ENCODE data around the gene CHST10.

The CHST10 gene

DNA sequence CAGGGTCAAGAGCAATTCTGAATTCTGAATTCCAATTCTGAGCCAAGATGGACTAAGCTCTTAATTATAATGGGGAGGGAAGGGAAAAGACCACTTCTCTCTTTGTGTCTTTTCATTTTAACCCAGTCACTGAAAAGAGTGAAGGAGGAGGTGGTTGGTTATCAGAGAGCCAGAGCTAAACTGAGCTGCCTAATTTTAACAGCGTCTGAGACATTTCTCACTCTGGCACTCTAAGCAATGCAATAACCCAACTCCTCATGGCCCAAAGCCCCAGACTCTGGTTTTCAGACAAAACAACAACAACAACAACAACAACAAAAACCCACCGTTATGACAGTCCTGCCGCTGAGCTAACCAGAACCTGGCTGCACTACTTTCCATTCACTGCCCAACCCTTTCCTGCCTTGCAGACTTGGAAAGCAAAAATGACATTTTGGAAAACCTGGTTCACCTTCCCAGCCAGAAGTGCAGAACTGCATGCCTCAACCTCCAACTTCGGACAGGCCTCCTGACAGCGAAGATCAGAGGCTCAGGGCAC, 1.0 kb downstream of the CHST10 start:
- no peak for DNase-seq (ENCODE audit: low read depth in 2 of 3, low spot score in 2 of 3)

DNA sequence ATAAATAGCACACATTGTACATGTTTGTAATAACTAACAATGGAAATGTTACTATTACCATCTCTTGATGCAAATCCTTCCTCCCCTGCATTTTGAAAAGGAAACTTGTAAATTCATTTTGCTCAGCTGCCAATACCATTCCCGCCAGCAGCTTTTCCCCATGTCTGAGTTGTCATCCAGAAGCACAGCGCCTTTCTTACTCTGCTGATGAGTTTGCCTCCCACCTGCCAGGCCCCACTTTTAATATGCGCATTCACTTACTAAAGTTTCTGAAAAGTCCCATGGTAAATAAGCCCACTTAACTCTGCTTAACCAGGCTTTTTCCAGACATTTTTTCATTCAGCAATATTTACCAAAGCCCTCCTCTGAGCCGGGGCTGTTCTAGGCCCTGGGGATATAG, 3.9 kb downstream of the CHST10 start:
- DNase-seq (ENCODE audit: low read depth in 2 of 3, low spot score in 2 of 3): no peak

DNA sequence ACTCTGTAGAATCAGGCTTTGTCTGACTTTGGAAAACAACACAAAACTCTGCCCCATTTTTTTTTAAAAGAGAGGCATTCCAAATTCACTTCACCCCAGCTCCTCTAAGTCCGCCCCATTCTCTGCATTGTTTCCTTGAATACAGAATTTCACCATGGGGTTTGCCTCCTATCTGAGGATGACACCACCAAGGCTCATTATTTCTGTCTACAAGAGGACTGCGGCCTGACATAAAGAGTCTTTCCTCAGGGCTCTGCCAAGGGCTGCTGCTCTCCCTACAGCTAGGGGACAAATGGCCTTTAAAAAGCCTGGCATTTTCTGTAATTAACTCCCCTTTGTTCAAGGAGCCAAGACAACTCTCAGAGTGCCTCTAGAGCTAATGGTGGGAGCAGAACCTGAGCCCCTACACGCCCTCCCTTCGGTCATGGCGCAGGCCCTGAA, 4.6 kb downstream of the CHST10 start:
- no peak for DNase-seq (ENCODE audit: low read depth in 2 of 3, low spot score in 2 of 3)

DNA sequence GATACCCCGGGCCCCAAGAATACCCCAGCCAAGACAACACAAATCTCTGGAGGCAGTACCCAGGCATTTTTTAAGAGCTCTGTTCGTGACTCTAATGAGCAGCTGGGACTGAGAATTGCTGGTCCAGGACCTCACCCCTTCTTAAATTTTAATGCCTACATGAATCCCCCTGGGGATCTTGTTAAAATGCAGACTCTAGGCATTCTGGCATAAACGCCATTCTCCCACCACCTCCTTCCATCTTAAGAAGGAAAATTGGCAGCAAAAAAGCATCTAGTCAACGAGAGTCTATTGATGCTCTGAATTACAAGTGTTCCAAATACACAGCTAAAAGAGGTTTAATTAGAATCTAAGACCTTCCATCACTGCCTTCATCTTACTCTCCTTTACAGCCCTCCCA, 5.0 kb downstream of the CHST10 start:
- DNase-seq (ENCODE audit: low read depth in 2 of 3, low spot score in 2 of 3): no peak

DNA sequence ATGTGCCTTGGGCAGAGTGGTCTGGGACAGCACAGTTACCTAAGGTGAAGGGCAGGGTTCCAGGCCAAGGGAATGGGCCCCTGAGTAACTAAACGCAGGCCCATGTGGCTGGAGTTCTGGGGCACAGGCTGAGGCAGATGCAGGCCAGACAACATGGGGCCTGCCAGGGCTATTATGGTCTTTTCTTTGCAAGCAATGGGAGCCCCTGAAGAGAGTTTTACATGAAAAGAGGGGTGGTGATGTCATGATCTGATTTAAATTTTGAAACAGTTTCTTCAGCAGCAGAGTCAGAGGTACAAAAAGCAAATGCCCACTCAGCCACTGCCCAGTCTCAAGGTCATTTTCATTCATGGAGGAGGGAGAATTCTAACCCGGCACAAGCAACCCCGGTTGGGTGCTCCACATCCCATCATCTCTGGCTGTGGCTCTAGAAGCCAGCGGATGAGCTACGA, 5.6 kb downstream of the CHST10 start:
- no peak for DNase-seq (ENCODE audit: low read depth in 2 of 3, low spot score in 2 of 3)

DNA sequence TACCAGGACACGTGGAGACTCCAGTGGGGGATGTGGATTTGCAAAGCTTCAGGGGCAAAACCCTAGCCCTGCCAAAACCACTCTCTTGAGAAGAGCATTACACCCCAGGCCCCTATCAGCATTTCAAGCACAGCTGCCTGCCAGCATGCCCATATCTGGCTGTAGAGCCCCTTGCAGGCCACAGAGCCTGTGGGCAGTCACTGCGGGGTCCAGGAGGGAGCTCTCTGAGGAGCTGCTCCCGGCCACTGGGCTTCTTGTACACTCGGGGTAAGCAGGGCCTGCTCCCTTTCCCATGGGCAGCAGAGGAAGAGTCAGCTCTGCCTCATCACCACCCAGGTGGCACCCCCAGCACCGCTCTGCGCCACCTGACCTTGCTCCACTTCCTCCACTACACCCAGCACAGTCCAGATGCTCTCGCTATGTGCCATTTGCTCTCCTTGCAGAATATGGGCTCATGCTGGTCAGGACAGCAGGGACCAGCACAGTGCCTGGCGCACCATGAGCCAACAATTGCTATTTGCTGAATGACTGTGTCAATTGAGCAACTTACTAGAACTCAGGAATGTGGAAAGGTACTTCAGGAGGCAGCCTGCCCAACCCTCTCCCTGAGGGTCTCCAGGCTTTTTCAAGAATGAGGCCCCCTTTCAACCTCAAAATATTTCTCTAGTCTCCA, 7.4 kb downstream of the CHST10 start:
- no peak for DNase-seq (ENCODE audit: low read depth in 2 of 3, low spot score in 2 of 3)

DNA sequence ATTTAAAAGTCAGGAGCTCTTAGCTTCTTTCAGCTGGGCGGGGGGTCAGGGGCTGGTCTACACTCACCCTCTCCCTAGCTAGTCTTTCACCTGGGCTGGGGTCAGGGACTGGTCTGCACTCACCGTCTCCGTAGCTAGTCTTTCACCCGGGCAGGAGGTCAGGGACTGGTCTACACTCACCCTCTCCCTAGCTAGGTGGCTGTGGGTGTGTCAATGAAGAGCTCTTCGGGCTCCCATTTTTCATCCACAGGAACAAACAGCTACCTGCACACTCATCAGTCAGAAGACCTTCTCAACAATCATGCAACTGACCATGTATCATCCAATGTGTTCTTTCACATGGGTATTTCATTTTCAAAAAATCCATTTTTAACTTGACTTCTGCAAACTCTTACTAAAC, 8.0 kb downstream of the CHST10 start:
- no peak for DNase-seq (ENCODE audit: low read depth in 2 of 3, low spot score in 2 of 3)

DNA sequence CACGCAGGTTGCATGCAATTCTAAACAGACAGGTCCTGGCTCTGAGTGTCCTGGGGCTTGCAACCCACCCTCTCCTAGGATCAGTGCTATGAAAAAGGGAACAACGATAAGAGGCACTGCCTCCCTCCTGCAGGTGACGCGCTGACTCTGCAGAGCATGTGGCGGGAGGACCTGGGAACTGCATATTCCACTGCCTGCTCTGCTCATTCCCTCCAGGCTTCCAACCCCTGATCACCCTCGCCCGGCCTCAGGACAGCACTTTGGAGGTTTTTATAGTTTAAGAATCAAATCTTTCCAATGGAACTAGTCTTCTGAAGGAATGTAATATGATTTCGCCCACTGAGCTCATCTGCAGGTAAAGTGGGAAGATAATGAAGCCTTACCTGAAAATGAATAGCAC, 8.5 kb downstream of the CHST10 start:
- no peak for DNase-seq (ENCODE audit: low read depth in 2 of 3, low spot score in 2 of 3)

DNA sequence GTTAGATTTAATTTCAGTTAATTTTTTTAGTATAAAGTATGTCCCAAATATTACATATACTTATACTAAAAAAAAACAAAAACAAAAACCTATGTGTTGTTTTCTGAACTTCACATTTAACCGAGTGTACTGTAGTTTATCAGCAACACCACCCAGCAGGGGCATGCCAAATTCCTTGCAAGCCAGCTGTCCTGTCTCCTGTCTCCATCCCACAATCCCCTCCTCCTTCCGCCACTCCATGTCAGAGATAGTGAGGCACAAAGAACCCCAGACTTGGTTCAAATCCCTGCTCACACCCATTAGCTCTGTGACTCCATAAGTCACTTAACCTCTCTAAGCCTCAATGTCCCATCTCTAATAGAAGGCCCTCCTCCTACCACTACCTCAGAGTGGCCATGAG, 9.4 kb downstream of the CHST10 start:
- no peak for DNase-seq (ENCODE audit: low read depth in 2 of 3, low spot score in 2 of 3)

DNA sequence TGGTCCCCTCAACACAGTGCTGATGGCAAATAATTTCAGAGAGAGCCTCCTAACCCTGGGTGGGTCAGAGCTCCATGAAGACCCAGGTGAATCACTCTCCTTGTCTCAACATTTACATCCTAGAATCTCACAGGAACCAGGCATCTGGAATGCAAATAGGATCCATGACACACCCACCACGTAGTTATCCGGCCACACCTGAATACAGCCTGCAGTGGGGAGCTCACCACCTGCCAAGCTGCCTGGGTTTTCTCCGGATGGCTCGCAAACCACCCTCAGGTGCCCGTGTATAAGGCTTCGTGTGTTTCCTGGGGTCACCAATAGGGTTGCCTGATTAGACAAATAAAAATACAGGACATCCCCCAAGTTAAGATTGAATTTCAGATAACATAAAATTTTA, 9.9 kb downstream of the CHST10 start:
- no peak for DNase-seq (ENCODE audit: low read depth in 2 of 3, low spot score in 2 of 3)

DNA sequence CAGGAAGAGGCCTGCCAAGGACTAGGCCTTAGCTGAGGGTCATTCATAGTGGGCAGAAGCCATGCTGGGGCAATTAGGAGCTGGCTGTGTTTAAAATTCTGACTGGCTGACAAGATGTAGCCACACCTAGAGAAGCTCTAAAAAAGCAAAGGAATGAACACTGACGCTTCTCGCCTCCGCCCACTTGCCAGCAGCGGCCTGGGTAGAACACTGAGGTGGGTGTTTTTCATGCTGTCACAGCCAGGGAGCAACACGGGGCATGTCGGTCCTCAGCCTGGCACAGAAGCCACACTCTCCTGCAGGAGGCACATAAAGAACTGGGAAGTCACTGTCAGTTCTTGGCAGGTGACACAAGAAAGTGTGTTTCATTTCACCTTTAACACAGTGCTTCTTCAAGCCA, 10.4 kb downstream of the CHST10 start:
- DNase-seq (ENCODE audit: low read depth in 2 of 3, low spot score in 2 of 3): no peak

DNA sequence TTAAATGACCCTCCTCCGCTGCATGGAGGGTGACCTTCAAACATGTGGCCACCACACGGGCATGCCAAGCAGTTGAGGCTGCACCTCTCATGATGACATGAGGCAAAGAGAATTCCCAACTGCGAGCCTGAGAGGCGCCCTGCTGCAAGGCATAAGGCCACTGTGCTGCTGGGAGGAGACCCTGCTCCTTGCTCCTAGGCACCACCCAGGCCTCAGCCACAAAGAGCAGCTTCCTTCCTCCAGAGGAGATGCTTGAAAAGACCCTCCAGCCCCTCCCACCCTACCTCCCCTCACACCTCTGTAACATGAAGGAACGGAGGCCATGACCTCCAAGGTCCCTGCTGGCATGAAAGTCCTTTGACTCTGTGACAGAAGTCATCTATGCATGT, 11.4 kb downstream of the CHST10 start:
- no peak for DNase-seq (ENCODE audit: low read depth in 2 of 3, low spot score in 2 of 3)

DNA sequence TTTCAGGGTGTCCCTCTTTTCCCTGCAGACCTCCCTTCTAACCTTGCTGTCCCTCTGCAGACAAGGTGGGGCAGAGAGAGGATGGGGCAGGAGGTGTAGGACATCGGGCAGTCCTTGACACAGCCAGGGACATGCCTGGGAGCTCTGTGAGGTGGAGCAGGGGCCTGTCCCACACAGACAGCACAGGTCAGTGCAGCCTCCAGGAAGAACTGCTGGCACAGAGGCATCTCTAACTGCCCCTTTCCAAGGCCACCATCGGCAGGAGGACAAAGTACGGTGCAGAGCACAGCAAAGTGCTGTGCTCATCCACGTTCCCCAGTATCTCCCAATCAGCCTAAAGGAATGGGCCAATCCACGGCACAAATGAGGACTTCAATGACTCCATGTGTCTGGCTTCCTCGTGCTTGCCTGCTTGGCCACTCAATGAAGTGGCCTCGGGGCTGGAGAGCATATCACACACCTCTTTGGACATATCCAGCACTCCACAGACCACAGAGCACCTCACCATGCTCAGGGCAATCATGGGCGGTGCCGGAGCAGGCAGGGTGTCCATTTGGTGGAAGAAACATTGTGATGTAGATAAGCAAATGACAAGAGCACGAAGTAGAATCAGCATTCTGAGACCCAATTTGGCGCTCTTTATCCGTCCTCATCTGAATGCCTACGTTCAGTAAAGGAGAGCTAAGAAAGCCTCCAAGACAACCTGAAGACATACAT, 11.9 kb downstream of the CHST10 start:
- DNase-seq (ENCODE audit: low read depth in 2 of 3, low spot score in 2 of 3): no peak

DNA sequence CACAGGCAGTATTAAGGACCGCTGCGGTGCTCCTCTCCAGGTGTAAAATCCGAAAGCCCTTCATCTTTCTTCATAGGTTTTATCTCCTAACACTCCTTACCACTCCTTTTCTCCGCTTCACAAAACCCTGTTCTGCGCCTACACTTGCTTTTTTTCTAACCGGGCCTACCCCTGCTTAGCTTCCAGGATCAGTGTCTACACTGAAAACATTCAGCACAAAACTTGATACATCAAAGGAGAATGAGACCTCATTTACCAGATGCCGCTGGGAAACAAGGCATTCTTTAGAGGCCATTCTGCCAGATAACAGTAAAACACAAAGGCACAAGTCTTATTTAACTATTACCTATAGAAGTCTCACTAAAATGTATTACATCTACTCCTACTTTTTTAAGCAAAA, 13.1 kb downstream of the CHST10 start:
- DNase-seq (ENCODE audit: low read depth in 2 of 3, low spot score in 2 of 3): no peak

DNA sequence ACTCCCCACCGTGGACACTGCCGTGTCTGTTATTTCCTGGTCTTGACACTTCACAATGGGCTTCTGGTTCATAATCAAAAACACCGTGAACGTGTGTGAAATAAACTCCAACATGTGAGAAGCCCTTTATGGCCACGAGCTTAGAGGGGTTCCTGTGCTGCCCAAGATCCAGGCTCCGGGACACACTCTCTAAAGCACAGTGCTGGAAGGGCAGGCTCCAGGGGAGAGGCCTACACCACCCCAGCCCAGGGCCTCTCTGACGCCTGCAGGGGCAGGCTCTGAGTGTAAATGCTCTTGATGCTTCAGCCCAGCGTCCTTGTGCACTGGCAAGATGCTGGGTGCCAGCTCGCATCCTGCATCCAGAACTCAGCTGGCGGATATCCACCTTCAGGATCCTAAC, 13.7 kb downstream of the CHST10 start:
- no peak for DNase-seq (ENCODE audit: low read depth in 2 of 3, low spot score in 2 of 3)

DNA sequence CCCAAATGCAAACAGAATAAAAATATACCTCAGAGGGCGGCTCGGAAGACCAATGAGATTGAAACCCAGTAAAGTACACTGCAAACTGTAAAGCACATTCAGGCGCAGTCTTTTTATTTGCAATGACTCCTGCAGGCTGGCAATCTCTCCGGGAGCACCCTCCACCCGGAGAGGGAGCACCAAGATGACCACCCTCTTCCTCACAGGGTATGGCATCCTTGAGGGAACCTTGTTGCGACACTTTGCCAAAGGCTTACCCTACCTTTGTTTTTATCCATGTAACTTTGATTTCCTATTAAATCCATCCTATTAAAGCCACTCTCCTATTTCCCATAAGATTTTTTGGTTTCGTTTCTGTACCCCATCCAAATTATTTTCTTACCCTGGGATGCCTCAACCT, 16.2 kb downstream of the CHST10 start:
- DNase-seq (ENCODE audit: low read depth in 2 of 3, low spot score in 2 of 3): no peak

DNA sequence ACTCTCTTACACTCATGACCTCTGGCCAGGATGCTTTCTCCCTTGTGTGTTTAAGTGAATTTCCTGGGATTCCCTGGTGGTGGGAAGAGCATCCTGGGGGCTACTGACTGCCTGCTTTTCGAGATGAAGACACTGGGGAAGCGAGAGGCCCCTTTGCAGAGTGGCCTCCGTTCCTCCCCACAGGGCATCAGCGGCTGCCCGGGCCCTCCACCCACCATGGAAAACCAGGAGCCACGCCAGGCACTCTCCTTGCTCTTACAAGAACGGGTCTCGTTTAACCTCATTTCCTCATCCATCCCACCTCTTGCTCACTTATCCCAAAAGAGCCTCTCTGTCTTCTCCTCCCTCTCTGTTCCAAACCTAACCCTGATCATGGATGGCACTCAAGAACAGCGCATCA, 17.8 kb downstream of the CHST10 start:
- DNase-seq (ENCODE audit: low read depth in 2 of 3, low spot score in 2 of 3): no peak

DNA sequence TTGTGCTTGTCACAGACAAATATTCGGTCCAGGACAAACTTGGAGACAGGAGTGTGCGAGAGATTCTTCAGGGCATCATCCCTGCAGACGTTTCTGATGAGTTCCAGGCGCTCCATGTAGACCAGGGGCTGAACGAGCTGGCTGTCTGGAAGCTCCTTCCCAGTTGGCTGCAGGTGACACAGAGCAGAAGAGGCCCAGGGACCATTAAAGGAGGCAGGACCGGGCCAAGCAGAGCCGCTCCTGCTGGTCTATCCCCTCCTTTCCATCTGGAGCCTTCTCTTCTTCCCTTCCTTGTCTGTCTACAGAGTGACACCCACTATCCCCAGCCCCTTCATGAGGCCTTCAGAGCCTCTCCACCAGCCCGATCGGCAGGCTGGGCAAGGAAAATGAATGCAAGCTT, 19.5 kb downstream of the CHST10 start:
- DNase-seq (ENCODE audit: low read depth in 2 of 3, low spot score in 2 of 3): no peak

DNA sequence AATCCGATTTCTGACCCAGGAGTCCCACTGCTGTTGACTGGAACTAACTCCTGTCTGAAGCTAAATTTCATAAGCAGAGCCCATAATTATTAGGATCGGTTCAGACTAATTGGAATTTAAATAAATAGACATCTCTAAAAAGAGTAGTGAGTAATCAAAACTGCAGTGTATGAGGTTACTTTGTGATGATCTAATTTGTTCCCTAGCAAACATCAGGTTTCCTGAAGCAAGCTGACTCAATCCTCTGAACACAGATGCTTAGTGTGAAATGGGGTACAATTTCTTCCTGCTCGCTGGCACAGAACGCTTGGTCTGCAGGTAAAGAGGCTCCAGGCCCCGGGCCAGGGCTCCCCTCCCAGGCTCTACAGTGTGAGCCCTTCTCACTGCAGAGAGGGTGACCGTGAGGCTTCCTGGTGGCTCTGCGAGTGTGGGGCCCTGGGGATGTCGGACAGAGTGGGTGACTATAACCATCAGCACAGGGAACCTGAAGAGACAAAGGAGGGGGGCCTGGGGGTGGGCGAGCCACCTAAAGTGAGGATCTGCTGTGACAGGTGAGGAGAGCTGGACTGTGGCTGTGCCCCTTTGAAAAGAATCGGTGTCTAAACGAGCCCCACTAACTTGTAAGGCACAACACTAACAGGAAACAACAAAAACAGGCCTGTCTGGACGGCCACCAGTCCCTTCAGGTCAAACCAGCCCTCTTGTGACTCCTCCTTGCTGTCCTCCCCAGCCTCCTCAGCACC, 20.2 kb downstream of the CHST10 start:
- no peak for DNase-seq (ENCODE audit: low read depth in 2 of 3, low spot score in 2 of 3)

DNA sequence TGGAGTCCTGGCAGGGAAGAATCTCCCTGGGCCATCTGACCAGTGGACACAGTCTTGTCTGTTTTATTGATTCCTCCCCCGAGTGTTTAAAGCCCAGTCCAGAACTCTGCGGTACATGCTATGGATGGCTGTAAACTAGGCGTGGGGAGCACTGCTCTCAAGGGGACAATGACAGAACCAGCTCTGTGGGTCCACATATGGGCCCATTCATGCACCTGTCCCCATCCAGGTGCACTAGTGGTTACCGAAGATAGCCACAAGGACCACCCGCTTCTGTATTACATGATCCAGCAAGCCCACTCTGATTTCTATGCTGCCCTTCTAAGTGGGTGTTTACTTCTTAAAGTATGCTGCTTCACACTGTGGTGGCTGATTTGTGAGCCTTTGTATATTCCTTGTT, 21.0 kb downstream of the CHST10 start:
- DNase-seq (ENCODE audit: low read depth in 2 of 3, low spot score in 2 of 3): no peak

DNA sequence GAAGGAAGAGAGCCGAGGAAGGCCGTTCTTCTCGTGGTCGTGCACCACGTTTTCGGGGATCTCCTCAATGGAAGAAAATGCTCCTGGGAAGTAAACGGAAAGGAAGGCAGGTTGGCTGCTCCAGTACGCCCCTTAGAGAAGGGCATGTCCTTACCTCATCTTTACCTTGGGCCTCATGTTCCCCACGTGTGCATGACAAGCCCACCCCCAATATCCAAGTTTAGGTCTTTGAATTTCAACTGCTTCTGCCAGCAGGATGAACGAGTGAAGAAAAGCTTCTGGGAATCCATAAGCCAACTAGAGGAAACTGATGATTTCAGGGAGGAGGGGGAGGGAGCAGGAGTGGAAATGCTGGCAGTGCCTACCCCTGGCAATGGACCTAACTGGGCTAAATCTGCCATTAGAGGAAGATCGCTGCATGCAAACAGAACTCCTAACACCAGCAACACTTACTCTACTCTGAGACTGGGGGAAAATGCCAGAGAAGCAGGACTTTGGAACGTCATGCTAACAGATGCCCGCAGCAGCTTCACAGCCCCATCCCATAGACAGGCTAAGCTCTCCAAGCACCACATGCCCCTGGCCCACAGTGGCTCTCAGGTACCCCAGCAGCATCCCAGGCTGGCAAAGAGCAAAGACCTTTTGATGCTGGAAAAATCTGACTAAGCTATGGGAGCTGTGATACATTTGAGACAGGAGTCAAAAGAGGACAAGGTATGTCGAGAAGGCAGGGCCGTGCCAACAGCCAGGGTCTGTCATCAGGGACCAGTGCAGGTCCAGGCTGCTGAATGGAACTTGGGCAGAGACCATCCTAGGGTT, 21.7 kb downstream of the CHST10 start:
- no peak for DNase-seq (ENCODE audit: low read depth in 2 of 3, low spot score in 2 of 3)

Data from activated CD8-positive, alpha-beta memory T cell treated with anti-CD3 and anti-CD28 coated beads for 48 hours (primary cell).